H1 (cell line): ENCODE results near the gene ESYT2.

ENCODE experiments used
- CTCF ChIP-seq, 3 experiments: IDR thresholded peaks; 1 replicate in 2 of 3; 2 replicates in 1 of 3; pipeline versions ENCODE4 v1.5.1 to v1.6.1; 2011; ENCODE audit warnings: low read length in 3 of 3, mild to moderate bottlenecking in 3 of 3, inconsistent platforms in 2 of 3, low read depth in 1 of 3, moderate library complexity in 1 of 3; ENCODE audit not compliant: insufficient read depth in 1 of 3; ENCODE audit errors: control extremely low read depth in 1 of 3
- NANOG ChIP-seq: IDR thresholded peaks from 2 replicates; pipeline ENCODE4 v1.6.1; 2011; ENCODE audit warnings: low read length, low read depth, mild to moderate bottlenecking, inconsistent platforms; ENCODE audit not compliant: insufficient read depth, poor library complexity, severe bottlenecking
- POLR2AphosphoS5 ChIP-seq: IDR thresholded peaks from 2 replicates; pipeline ENCODE4 v1.6.1; 2011; ENCODE audit warnings: low read depth, low read length

- TF ChIP-seq NANOG (no peak), CTCF (IDR thresholded peaks at IDR 0.05; ENCODE audit: control extremely low read depth in 1 of 3, insufficient read depth in 1 of 3, low read depth in 1 of 3, low read length in 3 of 3) (no peak), POLR2AphosphoS5 (no peak)
Measured at GRCh38 chr7:158789842-158790241, 39.5 kb downstream of the ESYT2 start.
